Thyroid gland (tissue), 4 donors: ENCODE measurements around the gene CDX1. TPM values are rescaled to one million over a fixed set of nuclear protein-coding genes. Genes with fewer than 3 reads are reported as not detected.

Experiments
- DNase-seq, 2 donors: peaks; one replicate each; pipeline ENCODE4 v3.0.0-alpha.2; 2019
- H3K27ac ChIP-seq, 3 donors: fragments of 200-600 bp; sonication (generic); 1 replicate in 2 of 3; 2 replicates in 1 of 3; pipeline ENCODE4 v1.5.1; 2016 to 2019; ENCODE audit warnings: mild to moderate bottlenecking in 1 of 3, moderate library complexity in 1 of 3
- H3K27me3 ChIP-seq: fragments of 200-600 bp; sonication (generic); one replicate; pipeline ENCODE4 v1.5.1; 2019
- H3K36me3 ChIP-seq, 2 donors: fragments of 200-600 bp; sonication (generic); one replicate each; pipeline ENCODE4 v1.5.1; 2016 to 2019
- H3K4me1 ChIP-seq, 2 donors: fragments of 200-600 bp; sonication (generic); one replicate each; pipeline ENCODE4 v1.5.1; 2017 to 2019
- H3K4me3 ChIP-seq, 3 donors: fragments of 200-600 bp; sonication (generic); replicated peaks in 1 of 3; 1 replicate in 2 of 3; 2 replicates in 1 of 3; pipeline ENCODE4 v1.5.1; 2016; ENCODE audit warnings: mild to moderate bottlenecking in 1 of 3
- H3K9me3 ChIP-seq: fragments of 200-600 bp; sonication (generic); one replicate; pipeline ENCODE4 v1.5.1; 2017
- POLR2A ChIP-seq, 2 donors: fragments of 450-650 bp; IDR thresholded peaks; one replicate each; pipeline ENCODE4 v1.6.1; 2017; ENCODE audit warnings: antibody characterized with exemption in 2 of 2, mild to moderate bottlenecking in 2 of 2, moderate library complexity in 1 of 2
- WGBS, 2 donors: methylation state at CpG; one replicate each; pipeline ENCODE4 v1.1.5; 2017; 5-methylcytosine and 5-hydroxymethylcytosine counted together
- intact Hi-C: fragments of 100-400 bp; cut with DNase I; formaldehyde crosslinking; loops from one replicate; pipeline ENCODE4 v1.15.1; 2023
- total RNA-seq, 4 donors: library from RNA; depleted of rRNA; stranded (reverse); fragments of >200 nt; gene quantifications; one replicate each; pipeline ENCODE4 v1.2.3, GENCODE V29; 2016
- TF ChIP-seq, protein P1 (sequence below), 6 experiments: fragments of 200-600 bp in 3 of 6; fragments of 450-650 bp in 3 of 6; sonication (generic) in 3 of 6; IDR thresholded peaks; one replicate each; pipeline ENCODE4 v1.5.1; 2016 to 2019; ENCODE audit warnings: antibody characterized with exemption in 6 of 6, mild to moderate bottlenecking in 2 of 6, inconsistent platforms in 1 of 6, moderate library complexity in 1 of 6

The CDX1 gene
- total RNA-seq, 4 donors from 2014 or later: not detected

DNA sequence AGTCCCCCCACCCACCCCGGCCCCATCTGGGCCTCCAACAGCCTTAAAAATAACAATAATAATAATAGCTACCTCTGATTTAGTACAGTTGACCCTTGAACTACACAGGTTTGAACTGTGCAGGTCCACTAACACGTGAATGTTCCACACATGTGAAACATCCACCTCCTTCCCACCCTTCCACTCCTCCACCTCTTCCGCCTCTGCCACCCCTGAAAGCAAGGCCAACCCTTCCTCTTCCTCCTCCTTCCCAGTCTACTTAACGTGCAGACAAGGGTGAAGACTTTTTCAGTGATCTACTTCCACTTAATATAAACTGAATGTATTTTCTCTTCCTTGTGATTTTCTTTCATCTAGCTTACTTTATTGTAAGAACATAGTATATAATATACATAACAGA is 21.7 kb upstream of the CDX1 start:
- Histone ChIP-seq H3K27ac (peak overlapping the region in 2 of 3 donors; percentile 52 to 63), H3K4me3 (no peak overlapping the region), H3K36me3 (no peaks in the 10 kb centered on the region), H3K9me3 (no peaks in the 10 kb centered on the region), H3K4me1 (peaks cover 0 to 21% of the 10 kb centered on the region in 2 donors), H3K27me3 (no peaks in the 10 kb centered on the region)
- no peak for DNase-seq
- TF ChIP-seq POLR2A (IDR thresholded peaks at IDR 0.05): no peak
- TF ChIP-seq, protein P1, sequence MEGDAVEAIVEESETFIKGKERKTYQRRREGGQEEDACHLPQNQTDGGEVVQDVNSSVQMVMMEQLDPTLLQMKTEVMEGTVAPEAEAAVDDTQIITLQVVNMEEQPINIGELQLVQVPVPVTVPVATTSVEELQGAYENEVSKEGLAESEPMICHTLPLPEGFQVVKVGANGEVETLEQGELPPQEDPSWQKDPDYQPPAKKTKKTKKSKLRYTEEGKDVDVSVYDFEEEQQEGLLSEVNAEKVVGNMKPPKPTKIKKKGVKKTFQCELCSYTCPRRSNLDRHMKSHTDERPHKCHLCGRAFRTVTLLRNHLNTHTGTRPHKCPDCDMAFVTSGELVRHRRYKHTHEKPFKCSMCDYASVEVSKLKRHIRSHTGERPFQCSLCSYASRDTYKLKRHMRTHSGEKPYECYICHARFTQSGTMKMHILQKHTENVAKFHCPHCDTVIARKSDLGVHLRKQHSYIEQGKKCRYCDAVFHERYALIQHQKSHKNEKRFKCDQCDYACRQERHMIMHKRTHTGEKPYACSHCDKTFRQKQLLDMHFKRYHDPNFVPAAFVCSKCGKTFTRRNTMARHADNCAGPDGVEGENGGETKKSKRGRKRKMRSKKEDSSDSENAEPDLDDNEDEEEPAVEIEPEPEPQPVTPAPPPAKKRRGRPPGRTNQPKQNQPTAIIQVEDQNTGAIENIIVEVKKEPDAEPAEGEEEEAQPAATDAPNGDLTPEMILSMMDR (IDR thresholded peaks at IDR 0.05): no peak
- intact Hi-C loops: no loop called here
- 47 to 56% methylated on average over 4 of the region's 4 CpGs for WGBS, 2 donors

DNA sequence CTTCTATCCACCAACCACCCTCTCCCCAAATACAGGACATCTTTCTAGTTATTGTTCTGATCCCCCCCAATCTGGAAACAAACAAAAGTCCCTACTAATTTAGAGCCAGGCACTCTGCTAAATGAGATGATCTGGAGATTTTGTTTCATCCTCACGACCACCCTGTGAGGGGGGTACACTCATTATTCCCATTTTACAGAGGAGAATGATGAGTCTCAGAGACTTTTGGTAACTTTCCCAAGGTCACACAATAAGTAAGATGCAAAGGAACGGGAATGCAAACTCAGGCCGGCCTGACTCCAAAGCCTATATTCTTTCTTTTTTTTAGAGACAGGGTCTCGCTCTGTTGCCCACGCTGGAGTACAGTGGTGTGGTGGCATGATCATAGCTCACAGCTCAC is 20.3 kb upstream of the CDX1 start:
- intact Hi-C loops: no loop called here
- Histone ChIP-seq H3K36me3 (no peaks in the 10 kb centered on the region), H3K27ac (peak overlapping the region in 2 of 3 donors; percentile 46 to 63), H3K4me3 (no peak overlapping the region), H3K9me3 (no peaks in the 10 kb centered on the region), H3K4me1 (peaks cover 0 to 12% of the 10 kb centered on the region in 2 donors), H3K27me3 (no peaks in the 10 kb centered on the region)
- 80 to 90% methylated on average over 5 of the region's 5 CpGs for WGBS, 2 donors
- no peak for TF ChIP-seq POLR2A (IDR thresholded peaks at IDR 0.05)
- no peak for DNase-seq

DNA sequence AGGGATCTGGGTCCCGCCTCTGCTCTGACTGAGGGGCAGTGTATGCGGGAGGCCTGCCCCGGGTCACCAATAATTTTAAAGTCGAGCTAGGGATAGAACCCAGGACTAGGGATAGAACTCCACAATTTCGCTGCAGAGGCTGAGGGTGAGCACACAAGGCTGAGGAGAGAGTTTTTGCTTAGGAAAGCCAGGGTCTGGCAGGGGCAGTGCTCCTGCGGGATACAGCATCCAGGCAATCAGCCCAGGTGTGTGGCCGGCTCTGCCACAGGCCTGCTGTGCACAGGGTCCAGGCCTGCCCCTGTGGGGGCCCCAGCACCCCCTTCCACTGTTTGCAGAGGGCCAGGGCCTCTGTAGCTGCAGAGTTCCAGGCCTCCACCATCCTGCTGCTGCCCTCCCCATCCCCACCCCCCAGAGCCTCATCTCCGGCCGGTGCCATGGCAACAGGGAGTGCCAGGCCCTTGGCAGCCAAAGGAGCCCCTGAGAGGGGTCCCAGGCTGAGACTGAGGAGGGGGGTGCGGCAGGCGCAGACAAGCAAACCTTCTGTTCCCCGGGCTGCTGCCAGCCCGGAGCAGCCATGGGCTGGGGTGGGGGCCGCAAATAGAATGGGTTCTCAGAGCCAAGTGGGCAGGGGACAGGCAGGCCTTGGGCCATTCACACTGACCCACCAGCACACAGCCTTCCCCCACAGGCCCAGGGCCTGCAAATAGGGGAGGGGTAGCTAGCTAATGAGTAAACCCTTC is 19.5 kb upstream of the CDX1 start:
- H3K27me3 ChIP-seq: no peaks in the 10 kb centered on the region
- no peaks in the 10 kb centered on the region for H3K36me3 ChIP-seq
- no peak overlapping the region for H3K4me3 ChIP-seq
- TF ChIP-seq, protein P1 (IDR thresholded peaks at IDR 0.05): no peak
- no peak for TF ChIP-seq POLR2A (IDR thresholded peaks at IDR 0.05)
- no peaks in the 10 kb centered on the region for H3K9me3 ChIP-seq
- H3K4me1 ChIP-seq: peaks cover 0 to 6% of the 10 kb centered on the region in 2 donors
- 67 to 73% methylated on average over 11 to 14 of the region's 14 CpGs for WGBS, 2 donors
- peak overlapping the region in 2 of 3 donors; percentile 46 to 63 for H3K27ac ChIP-seq
- intact Hi-C loops: no loop called here
- DNase-seq: no peak

DNA sequence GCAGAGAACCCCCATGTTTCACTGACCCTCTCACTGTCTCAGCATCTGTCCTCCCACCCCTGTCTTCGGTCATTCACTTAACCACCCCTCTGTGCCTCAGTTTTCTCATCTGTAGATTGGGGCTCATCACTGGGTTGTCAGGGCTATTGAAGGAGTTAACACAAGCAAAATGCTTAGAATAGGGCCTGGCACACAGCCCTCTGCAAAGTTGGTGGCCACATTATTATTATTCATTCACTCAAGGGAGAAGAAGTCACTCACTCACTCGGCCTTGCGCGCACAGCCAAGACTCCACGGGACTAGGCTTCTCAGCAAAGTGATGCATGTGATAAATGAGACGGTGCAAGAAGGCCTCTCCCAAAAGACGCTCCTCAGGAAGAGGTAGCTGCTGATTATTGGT is 18.9 kb upstream of the CDX1 start:
- Histone ChIP-seq H3K27ac (peak overlapping the region in 2 of 3 donors; percentile 17 to 46), H3K4me3 (no peak overlapping the region), H3K36me3 (no peaks in the 10 kb centered on the region), H3K9me3 (no peaks in the 10 kb centered on the region), H3K27me3 (no peaks in the 10 kb centered on the region), H3K4me1 (no peaks in the 10 kb centered on the region)
- DNase-seq: no peak
- 81 to 94% methylated on average over 7 of the region's 7 CpGs for WGBS, 2 donors
- no peak for TF ChIP-seq POLR2A (IDR thresholded peaks at IDR 0.05)
- TF ChIP-seq, protein P1 (IDR thresholded peaks at IDR 0.05): no peak
- intact Hi-C loops: no loop called here

DNA sequence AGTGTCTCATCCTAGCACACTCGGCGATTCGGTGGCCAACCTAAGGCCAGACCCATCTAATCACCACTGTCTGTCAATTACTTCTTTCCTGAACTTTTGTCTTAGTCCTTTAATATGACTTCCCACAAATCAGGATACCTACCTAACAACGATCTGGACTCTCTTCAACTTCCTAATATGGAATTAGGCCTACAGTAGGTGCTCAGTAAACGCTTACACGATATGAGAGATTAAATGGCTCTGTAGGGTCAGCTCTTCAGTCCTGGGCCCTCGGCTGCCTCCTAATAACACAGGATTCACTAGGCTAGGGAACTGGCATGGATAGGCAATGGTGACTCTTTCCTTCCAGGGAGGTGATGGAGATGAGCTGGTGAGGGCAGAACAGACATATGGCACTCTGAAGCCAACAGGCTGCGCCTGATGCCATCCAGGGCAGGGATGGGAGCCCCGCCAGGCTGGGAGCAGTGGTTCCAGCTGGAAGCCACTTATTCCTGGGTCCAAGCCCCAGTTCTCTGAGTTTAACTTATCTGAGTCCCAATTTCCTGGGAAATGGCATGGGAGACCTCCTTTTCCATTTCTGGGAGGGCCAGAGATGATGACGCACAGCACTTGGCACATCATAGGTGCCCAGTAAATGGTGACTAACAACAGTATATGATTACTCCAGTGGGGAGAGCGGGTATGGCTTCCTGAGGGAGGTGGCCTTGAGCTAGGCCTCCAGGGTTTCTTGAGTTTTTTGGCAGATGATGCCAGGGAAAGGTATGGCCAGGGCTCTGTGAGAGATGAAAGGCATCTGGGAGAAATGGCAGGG is 18.3 kb upstream of the CDX1 start:
- TF ChIP-seq, protein P1 (IDR thresholded peaks at IDR 0.05): no peak
- TF ChIP-seq POLR2A (IDR thresholded peaks at IDR 0.05): no peak
- no peak for DNase-seq
- intact Hi-C loops: no loop called here
- H3K27me3 ChIP-seq: no peaks in the 10 kb centered on the region
- H3K36me3 ChIP-seq: no peaks in the 10 kb centered on the region
- H3K4me1 ChIP-seq: no peaks in the 10 kb centered on the region
- peak overlapping the region; percentile 29 to 46 (median 38) for H3K27ac ChIP-seq
- no peaks in the 10 kb centered on the region for H3K9me3 ChIP-seq
- 86 to 91% methylated on average over 11 of the region's 11 CpGs for WGBS, 2 donors
- no peak overlapping the region for H3K4me3 ChIP-seq
